Mucosa of descending colon (tissue), 3 donors: ENCODE results near the gene RBM47. TPM values are rescaled to one million over a fixed set of nuclear protein-coding genes. Genes with fewer than 3 reads are reported as not detected.

Source experiments
- ATAC-seq: fragments of 200-7000 bp; cut with Tn5 transposase; one replicate; pipeline ENCODE4 v1.9.1; 2020; ENCODE audit warnings: mild to moderate bottlenecking, moderate library complexity
- DNase-seq, 3 donors: peaks; one replicate each; pipeline ENCODE4 v3.0.0-alpha.2; 2020
- H3K36me3 ChIP-seq: fragments of 200-600 bp; one replicate; pipeline ENCODE4 v1.8.0; 2021; ENCODE audit warnings: low read depth, mild to moderate bottlenecking
- H3K4me1 ChIP-seq: fragments of 200-600 bp; one replicate; pipeline ENCODE4 v1.8.0; 2021; ENCODE audit warnings: low read depth, mild to moderate bottlenecking
- H3K4me3 ChIP-seq: fragments of 200-600 bp; one replicate; pipeline ENCODE4 v1.8.0; 2021; ENCODE audit warnings: mild to moderate bottlenecking
- H3K9me3 ChIP-seq: fragments of 200-600 bp; one replicate; pipeline ENCODE4 v1.8.0; 2021; ENCODE audit warnings: mild to moderate bottlenecking
- intact Hi-C, 2 donors: fragments of 100-400 bp; cut with DNase I in 1 of 2; cut with micrococcal nuclease in 1 of 2; formaldehyde crosslinking; loops; one replicate each; pipeline versions ENCODE4 v1.11.0 to v1.11.1; 2022; cut with DNase I, micrococcal nuclease
- total RNA-seq, 3 donors: library from RNA; stranded (reverse); fragmentation: NEBNext Ultra II Directional in 2 of 3; extraction: Animal tissue kit (Norgen Biotek cat#: 25700) in 2 of 3; gene quantifications; one replicate each; pipeline versions ENCODE4 v1.2.1 to v1.2.4, GENCODE V29; 2021 to 2023
- TF ChIP-seq, protein P1 (sequence below): fragments of 200-600 bp; IDR thresholded peaks from one replicate; pipeline ENCODE4 v1.8.0; 2022; ENCODE audit warnings: antibody characterized with exemption, mild to moderate bottlenecking
- donor health status: DM: no; HTN: no; CAD: no; lungs with moderate emphysema.
- donor health status: DM: no; HTN: no; CAD: no.
- donor health status: DM: no; HTN: yes; CAD: no.

Gene RBM47
- total RNA-seq, 3 donors from 2014 or later, result 144 to 309 (median 258) TPM

DNA sequence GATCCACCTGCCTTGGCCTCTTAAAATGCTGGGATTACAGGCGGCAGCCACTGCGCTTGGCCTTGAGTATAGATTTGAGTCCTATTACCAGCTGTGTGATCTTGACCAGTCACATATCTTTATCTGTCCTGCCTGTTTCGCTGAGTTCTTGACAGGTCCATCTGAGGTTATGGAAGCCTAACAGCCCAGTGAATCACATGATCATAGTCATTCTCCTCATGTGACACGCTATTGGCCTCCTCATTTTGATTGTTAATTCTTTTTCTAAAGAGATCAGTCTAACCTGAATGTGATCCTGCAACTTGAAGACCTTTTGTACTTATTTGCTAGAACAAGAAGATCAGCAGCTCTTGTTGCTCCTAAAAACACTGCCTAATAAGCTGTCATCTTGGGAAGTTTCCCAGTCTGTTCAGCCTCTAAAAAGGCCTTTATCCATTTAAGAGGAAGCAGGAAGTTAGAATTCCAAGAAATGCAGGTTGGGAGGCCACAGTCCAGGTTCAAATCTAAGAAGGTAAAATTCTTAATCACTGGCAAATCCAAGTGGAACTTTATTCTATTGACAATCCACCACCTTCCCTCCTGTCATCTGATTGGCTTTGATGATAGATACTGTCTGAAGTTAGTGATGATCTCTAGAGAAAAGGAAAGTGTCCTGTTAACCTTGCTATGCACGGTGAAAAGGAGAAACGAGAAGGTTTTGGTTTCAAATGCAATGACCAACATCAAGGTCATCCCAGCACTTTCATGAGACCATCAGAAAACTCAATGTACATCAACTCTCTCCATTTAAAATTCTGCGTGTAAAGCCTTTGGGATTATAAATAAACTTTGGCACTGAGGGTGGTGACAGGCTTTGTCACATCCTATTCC is 207.6 kb downstream of the RBM47 start:
- DNase-seq (no peak), ATAC-seq (peak; percentile 3)
- Histone ChIP-seq H3K9me3 (no peaks in the 10 kb centered on the region), H3K4me1 (peaks cover 13% of the 10 kb centered on the region), H3K36me3 (no peaks in the 10 kb centered on the region), H3K4me3 (no peak overlapping the region)
- TF ChIP-seq, protein P1, sequence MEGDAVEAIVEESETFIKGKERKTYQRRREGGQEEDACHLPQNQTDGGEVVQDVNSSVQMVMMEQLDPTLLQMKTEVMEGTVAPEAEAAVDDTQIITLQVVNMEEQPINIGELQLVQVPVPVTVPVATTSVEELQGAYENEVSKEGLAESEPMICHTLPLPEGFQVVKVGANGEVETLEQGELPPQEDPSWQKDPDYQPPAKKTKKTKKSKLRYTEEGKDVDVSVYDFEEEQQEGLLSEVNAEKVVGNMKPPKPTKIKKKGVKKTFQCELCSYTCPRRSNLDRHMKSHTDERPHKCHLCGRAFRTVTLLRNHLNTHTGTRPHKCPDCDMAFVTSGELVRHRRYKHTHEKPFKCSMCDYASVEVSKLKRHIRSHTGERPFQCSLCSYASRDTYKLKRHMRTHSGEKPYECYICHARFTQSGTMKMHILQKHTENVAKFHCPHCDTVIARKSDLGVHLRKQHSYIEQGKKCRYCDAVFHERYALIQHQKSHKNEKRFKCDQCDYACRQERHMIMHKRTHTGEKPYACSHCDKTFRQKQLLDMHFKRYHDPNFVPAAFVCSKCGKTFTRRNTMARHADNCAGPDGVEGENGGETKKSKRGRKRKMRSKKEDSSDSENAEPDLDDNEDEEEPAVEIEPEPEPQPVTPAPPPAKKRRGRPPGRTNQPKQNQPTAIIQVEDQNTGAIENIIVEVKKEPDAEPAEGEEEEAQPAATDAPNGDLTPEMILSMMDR, result no peak
- intact Hi-C loops, result no loop called here

DNA sequence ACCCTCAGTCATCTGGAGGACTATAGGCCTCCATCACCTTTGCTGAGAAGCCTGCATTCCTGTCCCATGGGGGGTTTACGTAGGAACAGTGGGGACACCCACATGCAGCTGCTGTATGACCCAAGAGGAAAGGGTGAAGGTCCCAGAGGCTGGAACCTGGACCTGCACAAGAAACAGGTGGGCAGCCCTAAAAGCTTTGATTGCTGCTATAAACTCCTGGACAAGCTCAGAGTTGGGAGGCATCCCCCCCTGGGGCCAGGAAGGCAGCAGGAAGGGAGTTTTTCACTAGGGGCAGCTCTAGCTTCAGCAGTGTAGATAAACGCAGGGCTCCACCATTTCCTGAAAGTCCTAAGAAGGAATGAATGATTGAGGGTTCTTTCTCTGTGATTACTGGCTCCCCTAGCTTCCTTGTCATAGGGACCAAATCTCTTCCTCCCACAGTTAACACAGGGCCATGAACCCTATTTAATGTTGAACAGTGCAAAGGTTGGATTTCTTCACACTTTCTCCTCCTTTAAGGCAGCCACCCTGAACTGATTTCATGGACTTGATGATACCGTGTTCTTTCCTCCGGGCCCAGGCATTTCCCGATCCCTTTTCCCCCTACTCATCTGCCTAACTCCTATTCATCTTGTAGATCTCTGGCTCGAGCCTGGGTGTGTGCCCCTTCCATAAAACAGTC is 210.3 kb downstream of the RBM47 start:
- intact Hi-C loops, result no loop called here
- H3K4me3 ChIP-seq, result no peak overlapping the region
- H3K9me3 ChIP-seq, result no peaks in the 10 kb centered on the region
- H3K4me1 ChIP-seq, result peaks cover 13% of the 10 kb centered on the region
- ATAC-seq (peak; percentile 84), DNase-seq (peak in 1 of 3 donors; percentile 38)
- TF ChIP-seq, protein P1, result no peak
- H3K36me3 ChIP-seq, result no peaks in the 10 kb centered on the region

DNA sequence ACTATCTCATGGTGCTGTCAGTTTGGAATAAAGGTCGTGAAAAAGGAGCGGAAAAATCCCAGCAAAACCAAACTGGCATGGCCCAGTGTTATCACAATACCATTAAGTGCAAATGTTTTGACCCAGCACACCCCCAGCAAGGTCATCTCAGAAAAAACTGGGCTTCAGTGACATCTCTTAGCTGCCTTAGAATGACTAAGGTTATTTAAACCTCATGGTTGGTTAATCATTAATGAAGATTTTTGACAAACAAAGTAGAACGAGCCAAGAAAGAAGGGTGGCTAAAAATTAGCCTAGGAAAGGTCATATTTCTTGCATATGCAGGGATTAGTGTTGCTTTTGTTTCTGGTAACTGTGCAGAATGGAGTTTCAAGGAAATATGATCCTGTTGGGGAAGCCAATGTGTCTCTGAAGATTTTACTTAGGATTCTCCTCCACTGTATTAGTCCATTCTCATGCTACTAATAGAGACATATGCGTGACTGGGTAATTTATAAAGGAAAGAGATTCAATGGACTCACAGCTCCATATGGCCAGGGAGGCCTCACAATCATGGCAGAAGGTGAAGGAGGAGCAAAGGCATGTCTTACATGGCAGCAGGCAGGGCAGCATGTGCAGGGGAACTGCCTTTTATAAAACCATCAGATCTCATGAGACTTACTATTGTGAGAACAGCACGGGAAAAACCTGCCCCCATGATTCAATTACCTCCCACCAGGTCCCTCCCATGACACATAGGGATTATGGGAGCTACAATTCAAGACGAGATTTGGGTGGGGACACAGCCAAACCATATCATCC is 211.0 kb downstream of the RBM47 start:
- H3K4me1 ChIP-seq, result peaks cover 13% of the 10 kb centered on the region
- H3K4me3 ChIP-seq, result no peak overlapping the region
- DNase-seq (no peak), ATAC-seq (peak; percentile 60)
- intact Hi-C loops, result no loop called here
- H3K9me3 ChIP-seq, result no peaks in the 10 kb centered on the region
- TF ChIP-seq, protein P1, result no peak
- no peaks in the 10 kb centered on the region for H3K36me3 ChIP-seq

- TF ChIP-seq, protein P1, result no peak
- ATAC-seq, result no peak
- intact Hi-C loops, result no loop called here
Measured at GRCh38 chr4:40417941-40418340, 211.7 kb downstream of the RBM47 start.

DNA sequence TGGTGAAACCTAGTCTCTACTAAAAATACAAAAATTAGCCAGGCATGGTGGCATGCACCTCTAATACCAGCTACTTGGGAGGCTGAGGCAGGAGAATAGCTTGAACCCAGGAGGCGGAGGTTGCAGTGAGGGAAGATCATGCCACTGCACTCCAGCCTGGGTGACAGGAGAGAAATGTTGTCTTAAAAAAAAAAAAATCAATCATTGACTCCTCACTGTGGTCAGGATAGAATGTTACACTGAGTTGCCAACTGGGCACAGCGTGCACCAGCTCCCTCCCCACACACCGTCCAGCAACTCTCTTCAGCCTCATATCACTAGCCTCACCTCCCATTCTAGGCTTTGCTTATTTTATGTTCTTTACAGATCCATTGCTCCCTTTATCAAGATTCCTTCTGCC is 215.0 kb downstream of the RBM47 start:
- intact Hi-C loops, result no loop called here
- ATAC-seq (no peak), DNase-seq (no peak)
- H3K9me3 ChIP-seq, result no peaks in the 10 kb centered on the region
- TF ChIP-seq, protein P1, result no peak
- no peak overlapping the region for H3K4me3 ChIP-seq
- H3K4me1 ChIP-seq, result peaks cover 9% of the 10 kb centered on the region
- H3K36me3 ChIP-seq, result no peaks in the 10 kb centered on the region

More at GRCh38 chr4:40417941-40418340, 211.7 kb downstream of the RBM47 start:
- Histone ChIP-seq H3K4me1 (peaks cover 13% of the 10 kb centered on the region), H3K4me3 (no peak overlapping the region), H3K36me3 (no peaks in the 10 kb centered on the region), H3K9me3 (no peaks in the 10 kb centered on the region)
- no peak for DNase-seq
